ENCODE measurements around the gene TMEM117.

DNA sequence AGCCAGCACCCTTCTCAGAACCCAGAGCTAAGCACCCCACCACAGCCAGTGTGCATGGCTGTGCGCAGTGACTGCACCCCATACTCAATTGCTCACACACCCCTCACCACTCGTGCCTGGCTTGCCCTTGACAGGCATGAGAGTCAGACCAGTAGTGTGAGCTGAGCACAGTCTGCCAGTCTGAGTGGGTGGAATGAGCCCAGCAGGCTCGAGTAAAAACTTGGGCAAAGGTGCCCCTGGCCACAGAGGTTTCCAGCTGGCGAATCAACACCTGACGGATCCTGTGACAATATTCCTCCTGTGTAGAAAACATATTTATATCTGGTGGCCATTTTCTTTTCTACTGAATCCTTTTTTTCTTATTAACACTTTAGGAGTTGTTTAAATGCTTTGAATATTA lies 202.5 kb downstream of the TMEM117 start:
- TF ChIP-seq POLR2AphosphoS5 (IDR thresholded peaks at IDR 0.05) (no peak), EP300 (IDR thresholded peaks at IDR 0.05) (no peak)
- TF ChIP-seq, protein P1, sequence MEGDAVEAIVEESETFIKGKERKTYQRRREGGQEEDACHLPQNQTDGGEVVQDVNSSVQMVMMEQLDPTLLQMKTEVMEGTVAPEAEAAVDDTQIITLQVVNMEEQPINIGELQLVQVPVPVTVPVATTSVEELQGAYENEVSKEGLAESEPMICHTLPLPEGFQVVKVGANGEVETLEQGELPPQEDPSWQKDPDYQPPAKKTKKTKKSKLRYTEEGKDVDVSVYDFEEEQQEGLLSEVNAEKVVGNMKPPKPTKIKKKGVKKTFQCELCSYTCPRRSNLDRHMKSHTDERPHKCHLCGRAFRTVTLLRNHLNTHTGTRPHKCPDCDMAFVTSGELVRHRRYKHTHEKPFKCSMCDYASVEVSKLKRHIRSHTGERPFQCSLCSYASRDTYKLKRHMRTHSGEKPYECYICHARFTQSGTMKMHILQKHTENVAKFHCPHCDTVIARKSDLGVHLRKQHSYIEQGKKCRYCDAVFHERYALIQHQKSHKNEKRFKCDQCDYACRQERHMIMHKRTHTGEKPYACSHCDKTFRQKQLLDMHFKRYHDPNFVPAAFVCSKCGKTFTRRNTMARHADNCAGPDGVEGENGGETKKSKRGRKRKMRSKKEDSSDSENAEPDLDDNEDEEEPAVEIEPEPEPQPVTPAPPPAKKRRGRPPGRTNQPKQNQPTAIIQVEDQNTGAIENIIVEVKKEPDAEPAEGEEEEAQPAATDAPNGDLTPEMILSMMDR (IDR thresholded peaks at IDR 0.05): no peak
